Peyer's patch (tissue), 4 donors: ENCODE data around the gene FAM20C.

Experiments
- CTCF ChIP-seq, 6 experiments: fragments of 450-650 bp in 4 of 6; fragments of 200-600 bp in 2 of 6; sonication (generic) in 1 of 6; IDR thresholded peaks; one replicate each; pipeline ENCODE4 v1.5.1; 2017 to 2019; ENCODE audit warnings: antibody characterized with exemption in 6 of 6, mild to moderate bottlenecking in 3 of 6, moderate library complexity in 1 of 6
- POLR2A ChIP-seq, 2 donors: fragments of 450-650 bp; IDR thresholded peaks; one replicate each; pipeline ENCODE4 v1.5.1; 2017; ENCODE audit warnings: antibody characterized with exemption in 2 of 2, mild to moderate bottlenecking in 2 of 2, moderate library complexity in 2 of 2

- TF ChIP-seq CTCF (IDR thresholded peaks at IDR 0.05) (no peak), POLR2A (IDR thresholded peaks at IDR 0.05) (no peak)
Measured at GRCh38 chr7:221978-222715, 29.8 kb downstream of the FAM20C start.
